Osteoblast (primary cell): ENCODE measurements around the gene FRMD8. TPM values are rescaled to one million over a fixed set of nuclear protein-coding genes. Genes with fewer than 3 reads are reported as not detected.
A peak's percentile ranks its signal among the peaks of the same experiment; 100 is the strongest.

Experiments used
- DNase-seq: peaks from one replicate; pipeline ENCODE4 v3.0.0; 2011; ENCODE audit warnings: low spot score, mixed read lengths; ENCODE audit not compliant: insufficient read length; ENCODE audit errors: missing footprints
- H2AFZ ChIP-seq: 2 replicates; pipeline ENCODE4 v1.6.0; 2011; ENCODE audit warnings: mild to moderate bottlenecking, low read length
- H3K27ac ChIP-seq: 2 replicates; pipeline ENCODE4 v1.5.1; 2011; ENCODE audit warnings: mild to moderate bottlenecking, low read depth, low read length, moderate library complexity
- H3K27me3 ChIP-seq: 2 replicates; pipeline ENCODE4 v1.6.0; 2012; ENCODE audit warnings: mild to moderate bottlenecking, control low read depth, inconsistent platforms, low read length, moderate library complexity; ENCODE audit not compliant: insufficient read depth
- H3K36me3 ChIP-seq: 2 replicates; pipeline ENCODE4 v1.5.1; 2011; ENCODE audit warnings: mild to moderate bottlenecking, low read length, control low read depth, moderate library complexity; ENCODE audit not compliant: insufficient read depth
- H3K4me1 ChIP-seq: 2 replicates; pipeline ENCODE4 v1.5.1; 2011; ENCODE audit warnings: mild to moderate bottlenecking, low read length, control low read depth, moderate library complexity; ENCODE audit not compliant: insufficient read depth
- H3K4me2 ChIP-seq: 2 replicates; pipeline ENCODE4 v1.6.0; 2011; ENCODE audit warnings: mild to moderate bottlenecking, low read length; ENCODE audit not compliant: insufficient read depth
- H3K4me3 ChIP-seq: fragments of 200-600 bp; sonication (generic); 3 replicates; pipeline ENCODE4 v1.5.1; 2012; ENCODE audit warnings: mild to moderate bottlenecking, low read length, inconsistent platforms; ENCODE audit not compliant: insufficient read depth
- H3K79me2 ChIP-seq: 2 replicates; pipeline ENCODE4 v1.6.0; 2012; ENCODE audit warnings: mild to moderate bottlenecking, low read length, control low read depth, inconsistent platforms; ENCODE audit not compliant: insufficient read depth
- H3K9me3 ChIP-seq: 2 replicates; pipeline ENCODE4 v1.5.1; 2011; ENCODE audit warnings: low read depth, low read length, control low read depth
- H4K20me1 ChIP-seq: 2 replicates; pipeline ENCODE4 v1.6.0; 2012; ENCODE audit warnings: mild to moderate bottlenecking, low read length, control low read depth; ENCODE audit not compliant: insufficient read depth
- total RNA-seq: library from RNA; depleted of rRNA; stranded (reverse); fragments of >200 nt; gene quantifications from 2 replicates; pipeline ENCODE4 v1.2.3, GENCODE V29; 2012
- TF ChIP-seq, protein P1 (sequence below): IDR thresholded peaks from 2 replicates; pipeline ENCODE4 v1.5.1; 2011; ENCODE audit warnings: mild to moderate bottlenecking, low read depth, low read length, moderate library complexity; ENCODE audit errors: extremely low read depth

FRMD8 gene
- total RNA-seq, 1 donor: 78.2 TPM

- Histone ChIP-seq H3K27ac (no peak overlapping the region), H3K36me3 (peaks cover 54% of the 10 kb centered on the region), H2AFZ (no peak overlapping the region), H4K20me1 (peaks cover 12% of the 10 kb centered on the region), H3K9me3 (no peaks in the 10 kb centered on the region), H3K4me2 (no peak overlapping the region), H3K27me3 (no peaks in the 10 kb centered on the region), H3K79me2 (peaks cover 64% of the 10 kb centered on the region), H3K4me1 (peaks cover 22% of the 10 kb centered on the region), H3K4me3 (no peak overlapping the region)
- peak; percentile 41 for DNase-seq
- TF ChIP-seq, protein P1, sequence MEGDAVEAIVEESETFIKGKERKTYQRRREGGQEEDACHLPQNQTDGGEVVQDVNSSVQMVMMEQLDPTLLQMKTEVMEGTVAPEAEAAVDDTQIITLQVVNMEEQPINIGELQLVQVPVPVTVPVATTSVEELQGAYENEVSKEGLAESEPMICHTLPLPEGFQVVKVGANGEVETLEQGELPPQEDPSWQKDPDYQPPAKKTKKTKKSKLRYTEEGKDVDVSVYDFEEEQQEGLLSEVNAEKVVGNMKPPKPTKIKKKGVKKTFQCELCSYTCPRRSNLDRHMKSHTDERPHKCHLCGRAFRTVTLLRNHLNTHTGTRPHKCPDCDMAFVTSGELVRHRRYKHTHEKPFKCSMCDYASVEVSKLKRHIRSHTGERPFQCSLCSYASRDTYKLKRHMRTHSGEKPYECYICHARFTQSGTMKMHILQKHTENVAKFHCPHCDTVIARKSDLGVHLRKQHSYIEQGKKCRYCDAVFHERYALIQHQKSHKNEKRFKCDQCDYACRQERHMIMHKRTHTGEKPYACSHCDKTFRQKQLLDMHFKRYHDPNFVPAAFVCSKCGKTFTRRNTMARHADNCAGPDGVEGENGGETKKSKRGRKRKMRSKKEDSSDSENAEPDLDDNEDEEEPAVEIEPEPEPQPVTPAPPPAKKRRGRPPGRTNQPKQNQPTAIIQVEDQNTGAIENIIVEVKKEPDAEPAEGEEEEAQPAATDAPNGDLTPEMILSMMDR: no peak
These were observed 7.2 kb downstream of the FRMD8 start for GRCh38 chr11:65393513-65394079.

DNA sequence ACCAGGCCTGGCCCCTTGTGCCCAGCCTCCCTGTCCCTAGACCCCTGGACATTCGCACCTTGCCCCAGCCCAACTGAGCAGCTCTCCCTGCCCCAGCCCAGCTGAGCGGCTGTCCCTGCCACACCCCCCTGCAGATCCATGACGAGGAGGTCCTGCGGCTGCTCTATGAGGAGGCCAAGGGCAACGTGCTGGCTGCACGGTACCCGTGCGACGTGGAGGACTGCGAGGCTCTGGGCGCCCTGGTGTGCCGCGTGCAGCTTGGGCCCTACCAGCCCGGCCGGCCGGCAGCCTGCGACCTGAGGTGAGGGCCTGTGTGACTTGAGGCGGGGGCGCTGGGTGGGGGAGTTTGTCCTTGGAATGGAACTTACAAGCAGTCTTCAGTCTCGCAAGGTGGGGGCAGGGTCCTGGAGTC lies 7.7 kb downstream of the FRMD8 start:
- Histone ChIP-seq H3K9me3 (no peaks in the 10 kb centered on the region), H3K4me3 (no peak overlapping the region), H3K4me1 (peaks cover 17% of the 10 kb centered on the region), H3K4me2 (no peak overlapping the region), H3K79me2 (peaks cover 58% of the 10 kb centered on the region), H4K20me1 (peaks cover 9% of the 10 kb centered on the region), H3K27ac (no peak overlapping the region), H3K27me3 (no peaks in the 10 kb centered on the region), H2AFZ (no peak overlapping the region), H3K36me3 (peaks cover 54% of the 10 kb centered on the region)
- peak; percentile 32 for DNase-seq
- TF ChIP-seq, protein P1: no peak

DNA sequence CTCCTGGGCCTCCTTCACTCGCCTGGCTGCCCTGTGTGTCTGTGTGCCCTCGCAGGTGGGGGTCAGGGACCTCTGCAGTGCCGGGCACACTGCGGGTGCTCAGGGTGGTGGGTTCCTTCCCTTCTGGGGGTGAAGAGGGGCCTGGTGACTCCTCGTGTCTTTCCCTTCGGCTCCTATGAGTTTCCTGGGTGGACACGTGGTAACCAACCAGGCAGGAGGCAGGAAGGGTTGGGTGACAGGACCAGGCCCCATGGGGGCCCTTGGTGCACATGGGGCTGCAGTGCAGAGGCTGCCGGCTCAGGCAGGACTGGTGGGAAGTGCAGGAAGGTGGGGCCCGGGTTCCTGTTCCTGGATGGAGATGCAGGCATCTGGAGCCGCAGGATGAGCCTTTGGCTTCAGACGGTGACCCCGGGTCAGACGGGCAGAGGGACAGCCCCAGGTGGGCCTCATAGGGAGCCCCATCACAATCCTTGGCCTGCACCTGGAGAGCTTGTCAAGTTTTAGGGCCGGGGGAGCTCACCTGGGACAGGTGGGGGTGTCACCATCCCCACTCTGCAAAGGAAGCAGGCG lies 9.6 kb downstream of the FRMD8 start:
- peaks cover 2% of the 10 kb centered on the region for H3K4me1 ChIP-seq
- peak; percentile 67 for DNase-seq
- H4K20me1 ChIP-seq: peaks cover 9% of the 10 kb centered on the region
- H3K79me2 ChIP-seq: peaks cover 39% of the 10 kb centered on the region
- no peak overlapping the region for H2AFZ ChIP-seq
- no peaks in the 10 kb centered on the region for H3K9me3 ChIP-seq
- TF ChIP-seq, protein P1: no peak
- no peak overlapping the region for H3K27ac ChIP-seq
- no peaks in the 10 kb centered on the region for H3K27me3 ChIP-seq
- H3K4me3 ChIP-seq: no peak overlapping the region
- peaks cover 61% of the 10 kb centered on the region for H3K36me3 ChIP-seq
- no peak overlapping the region for H3K4me2 ChIP-seq
